OCI-LY1 (cell line): ENCODE data around the gene HBE1.

Experiments
- CTCF ChIP-seq: fragments of 200-600 bp; sonication (generic), shearing (Covaris generic); IDR thresholded peaks from 2 replicates; pipeline ENCODE4 v1.5.1; 2017; ENCODE audit warnings: mild to moderate bottlenecking, antibody characterized with exemption, low read length, moderate library complexity, mixed read lengths
- EZH2 ChIP-seq: fragments of 200-600 bp; sonication (generic), shearing (Covaris generic); IDR thresholded peaks from 2 replicates; pipeline ENCODE4 v1.8.0; 2017; ENCODE audit warnings: borderline replicate concordance, mixed run types, mild to moderate bottlenecking, antibody characterized with exemption, low read length, moderate library complexity, mixed read lengths

GRCh38 chr11:5317292-5317691 is 47.5 kb upstream of the HBE1 start:
- TF ChIP-seq CTCF (no peak), EZH2 (no peak)
